Renal cortical epithelial cell (primary cell): Measurements from ENCODE around the gene MYO15B. TPM values are rescaled to one million over a fixed set of nuclear protein-coding genes. Genes with fewer than 3 reads are reported as not detected.

Experiments used
- DNase-seq: peaks from one replicate; pipeline ENCODE4 v3.0.0-alpha.2; 2011; ENCODE audit warnings: low read depth
- total RNA-seq: library from RNA; depleted of rRNA; stranded (reverse); fragments of >200 nt; gene quantifications from 2 replicates; pipeline ENCODE4 v1.2.3, GENCODE V29; 2014

Gene MYO15B
- total RNA-seq, result 1.0 and 3.8 TPM in 2 replicates

DNA sequence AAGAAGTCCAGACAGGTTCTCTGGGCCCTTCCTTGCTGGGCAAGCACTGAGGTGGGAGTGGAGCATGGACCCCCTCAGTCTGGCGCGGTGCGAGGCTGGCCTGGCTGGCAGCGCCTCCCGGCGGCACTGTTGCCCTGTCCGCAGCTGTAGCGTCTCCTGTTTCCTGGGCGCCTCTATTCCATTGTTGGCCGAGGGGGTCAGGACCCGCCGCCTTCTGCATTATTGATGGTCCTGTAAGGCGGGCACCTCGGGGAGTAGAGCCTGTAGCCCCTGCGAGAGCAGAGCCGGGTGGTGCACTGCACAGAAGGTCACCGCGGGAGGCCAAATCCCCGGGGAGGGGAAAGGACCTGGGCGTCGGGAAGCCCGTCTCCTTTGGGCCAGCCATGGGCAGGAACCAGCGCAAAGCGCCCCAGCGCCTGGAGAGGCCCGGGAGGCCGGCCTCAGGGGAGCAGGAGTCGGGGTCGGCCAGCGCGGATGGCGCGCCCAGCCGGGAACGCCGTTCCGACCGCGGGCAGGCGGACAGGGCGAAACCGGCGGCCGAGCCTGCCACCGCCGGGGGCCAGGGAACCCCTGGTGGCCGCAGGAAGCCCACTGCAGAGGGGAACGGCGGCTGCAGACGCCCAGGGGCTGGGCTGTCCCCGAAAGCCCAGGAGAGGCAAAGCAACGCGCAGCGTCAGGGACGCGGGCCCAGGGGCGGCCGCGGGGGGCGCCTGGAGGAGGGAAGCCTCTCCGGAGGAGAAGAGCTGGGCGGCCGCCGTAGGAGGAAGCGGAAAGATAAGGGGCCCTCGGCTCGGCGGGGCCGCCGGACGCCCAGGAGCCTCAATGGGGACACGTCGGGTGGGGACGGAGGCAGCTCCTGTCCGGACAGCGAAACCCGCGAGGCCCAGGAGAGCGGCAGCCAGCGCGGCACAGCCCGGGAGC, at the start of gene MYO15B:
TSS of gene MYO15B (plus strand) at position 126 of the 921 bp plus-strand sequence. CDS start at position 384, 258 bp downstream.
- DNase-seq, result no peak

GRCh38 chr17:75539967-75540729, 47.5 kb upstream of the MYO15B start:
- DNase-seq, result no peak

DNA sequence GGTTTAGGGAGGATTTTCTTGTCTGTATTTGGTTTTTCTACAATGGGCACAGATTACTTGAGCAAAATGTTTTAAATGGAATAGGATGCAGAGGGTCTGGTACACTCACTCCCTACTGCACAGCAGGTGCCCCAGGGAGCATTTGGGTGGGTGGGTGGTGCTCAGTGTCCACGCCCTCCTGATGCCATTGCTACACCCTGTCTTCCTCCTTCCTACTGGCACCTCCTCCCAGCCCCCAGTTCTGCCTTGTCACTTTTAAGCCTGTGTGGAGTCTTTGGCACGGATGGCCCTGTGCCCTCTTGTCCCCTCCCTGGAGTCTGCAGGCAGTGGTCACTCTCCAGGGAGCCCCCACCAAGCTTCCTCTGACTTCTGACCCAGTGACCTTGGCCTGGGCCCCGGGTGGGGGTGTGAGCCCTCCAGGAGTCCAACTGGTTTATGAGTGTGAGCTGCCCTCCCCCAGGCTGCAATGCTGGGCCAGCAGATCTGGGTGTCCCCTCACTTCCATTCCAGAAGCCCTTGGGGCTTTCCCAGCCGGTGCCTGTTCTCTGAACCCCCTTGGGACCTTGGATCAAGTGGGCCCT, 46.6 kb upstream of the MYO15B start:
- no peak for DNase-seq

GRCh38 chr17:75542229-75542628, 45.4 kb upstream of the MYO15B start:
- no peak for DNase-seq

GRCh38 chr17:75542728-75543336, 44.8 kb upstream of the MYO15B start:
- DNase-seq, result peak; percentile 81

GRCh38 chr17:75544250-75544649, 43.4 kb upstream of the MYO15B start:
- no peak for DNase-seq

- DNase-seq, result no peak
Observed at GRCh38 chr17:75546181-75546580, 41.4 kb upstream of the MYO15B start.

- DNase-seq, result no peak
Observed at GRCh38 chr17:75547091-75547490, 40.5 kb upstream of the MYO15B start.

DNA sequence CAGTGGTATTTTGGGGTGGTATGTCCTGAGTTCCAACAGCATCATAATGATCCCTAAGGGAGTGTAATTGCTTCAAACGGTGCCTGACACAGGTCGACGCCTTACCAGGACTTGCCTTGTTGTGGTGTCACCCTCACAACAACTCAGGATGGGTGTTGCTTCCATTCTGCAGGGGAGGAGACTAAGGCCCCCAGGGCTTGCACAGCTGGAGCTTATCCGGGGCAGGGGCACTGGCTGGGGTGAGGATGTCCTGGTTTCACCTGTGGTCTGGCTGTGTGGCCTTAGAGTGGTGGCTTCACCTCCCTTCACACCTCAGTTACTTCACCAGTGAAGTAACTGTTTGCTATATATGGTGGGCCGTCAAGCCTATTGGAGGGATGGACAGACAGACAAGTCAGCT, 38.8 kb upstream of the MYO15B start:
- DNase-seq, result no peak

GRCh38 chr17:75549246-75550138, 38.1 kb upstream of the MYO15B start:
- peak; percentile 41 for DNase-seq

DNA sequence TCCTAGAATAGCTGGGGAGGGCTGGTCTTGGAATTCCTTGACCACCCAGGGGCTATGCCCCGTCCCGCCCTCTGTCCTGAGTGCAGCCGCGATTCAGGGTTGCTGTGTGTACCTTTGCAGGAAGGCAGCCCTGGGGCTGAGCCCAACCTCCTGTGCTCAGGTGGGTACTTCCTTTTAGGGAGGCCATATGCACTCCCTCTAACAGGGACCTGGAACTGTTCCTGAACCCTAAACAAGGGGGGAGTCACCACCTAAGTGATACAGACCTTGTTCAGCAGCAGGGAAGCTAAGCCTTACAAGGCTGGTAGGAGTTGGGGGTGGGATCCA, 37.5 kb upstream of the MYO15B start:
- no peak for DNase-seq

GRCh38 chr17:75551266-75551665, 36.3 kb upstream of the MYO15B start:
- peak; percentile 35 for DNase-seq

GRCh38 chr17:75552425-75553294, 34.9 kb upstream of the MYO15B start:
- no peak for DNase-seq

DNA sequence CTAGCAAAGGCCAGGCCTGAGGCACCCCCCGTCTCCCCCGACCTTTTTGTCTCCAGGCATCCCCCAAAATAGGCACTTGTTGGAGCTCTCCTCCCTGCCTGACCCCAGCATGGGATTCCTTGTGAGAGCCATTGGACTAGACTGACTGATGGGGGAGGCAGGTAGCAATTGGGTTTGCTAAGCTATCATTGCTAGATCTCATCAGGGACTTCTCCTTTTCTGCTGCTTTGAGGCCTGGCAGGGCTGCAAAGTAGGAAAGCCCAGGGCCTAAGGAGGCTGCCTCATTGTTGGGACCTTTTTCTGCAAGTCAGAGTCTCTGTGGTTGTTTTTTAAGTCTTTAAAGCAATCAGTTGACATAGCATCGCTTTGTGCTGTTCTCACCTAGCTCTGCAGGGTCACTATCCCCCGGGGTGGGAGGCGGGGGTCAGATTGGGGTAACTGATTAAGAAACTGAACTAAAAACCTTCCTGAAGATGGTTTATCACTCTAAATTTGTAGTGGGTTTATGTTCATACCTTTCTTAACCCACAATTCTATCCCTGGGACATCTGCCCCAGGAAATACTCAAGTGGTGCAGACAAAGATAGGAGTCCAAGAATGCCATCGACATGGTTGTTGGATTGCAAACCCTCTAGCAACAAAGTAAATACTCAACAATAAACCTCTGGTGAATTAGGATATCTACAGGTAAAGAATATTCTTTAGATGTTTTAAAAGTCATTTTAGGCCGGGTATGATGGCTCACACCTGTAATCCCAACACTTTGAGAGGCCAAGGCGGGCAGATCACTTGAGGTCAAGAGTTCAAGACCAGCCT, 34.1 kb upstream of the MYO15B start:
- DNase-seq, result no peak

DNA sequence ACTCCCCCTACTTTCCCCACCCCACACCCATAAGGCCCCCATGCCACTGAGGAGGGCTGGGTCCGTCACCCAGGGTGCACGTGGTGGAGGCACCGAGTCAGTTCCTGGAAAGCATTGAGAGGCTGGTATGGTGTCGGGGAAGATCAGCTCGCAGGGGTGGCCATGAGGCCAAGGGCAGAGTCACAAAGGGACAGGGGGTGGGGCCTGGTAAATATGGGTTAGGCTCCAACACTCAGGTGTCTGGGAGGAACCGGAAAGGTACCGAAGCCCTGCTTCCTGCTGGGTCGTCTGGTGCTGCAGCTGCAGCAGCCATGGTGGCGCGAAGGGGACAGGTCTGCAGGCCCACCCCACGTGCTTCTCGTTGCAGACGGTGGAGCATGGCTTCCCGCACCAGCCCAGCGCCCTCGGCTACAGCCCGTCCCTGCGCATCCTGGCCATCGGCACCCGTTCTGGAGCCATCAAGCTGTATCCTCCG, 31.9 kb upstream of the MYO15B start:
- no peak for DNase-seq

DNA sequence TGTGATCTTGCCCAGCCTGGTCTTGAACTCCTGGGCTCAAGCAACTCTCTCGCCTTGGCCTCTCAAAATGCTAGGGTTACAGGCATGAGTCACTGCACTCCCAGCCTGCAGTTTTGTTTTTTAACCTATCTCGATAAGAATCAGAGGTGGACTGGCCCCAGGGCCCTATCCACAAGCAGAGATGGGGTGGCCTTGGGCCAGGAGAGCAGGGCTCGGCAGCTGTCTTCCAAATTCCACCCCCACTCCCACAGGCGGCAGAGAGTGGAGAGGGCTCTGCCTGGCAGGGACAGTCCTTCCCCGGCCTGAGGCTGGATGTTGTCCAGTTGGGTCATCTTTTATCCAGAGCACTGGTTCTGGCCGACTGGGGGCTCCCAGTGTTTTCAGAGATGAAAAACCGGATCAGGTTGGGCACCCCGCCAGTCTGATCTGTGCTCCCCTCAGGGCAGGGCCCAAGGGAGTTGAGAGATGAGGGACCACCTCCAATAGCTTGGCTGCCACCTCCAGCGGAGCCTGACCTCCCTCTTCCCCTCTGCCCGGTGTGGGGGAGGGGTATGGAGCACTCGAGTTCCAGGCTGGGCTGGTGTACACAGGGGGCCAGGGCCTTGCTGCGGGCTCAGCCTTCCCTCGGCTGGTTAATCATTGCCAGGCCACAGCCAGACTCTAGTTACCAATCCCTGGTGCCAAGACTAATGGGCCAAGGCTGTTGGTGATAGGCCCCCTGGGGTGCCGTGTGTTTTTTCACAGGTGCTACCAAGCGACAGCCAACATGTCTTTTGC, 30.3 kb upstream of the MYO15B start:
- peak; percentile 94 for DNase-seq

- DNase-seq, result no peak
Observed at GRCh38 chr17:75557852-75558665, 29.5 kb upstream of the MYO15B start.
